Tongue (tissue), 3 donors: ENCODE results near the gene INF2. TPM values are rescaled to one million over a fixed set of nuclear protein-coding genes. Genes with fewer than 3 reads are reported as not detected.

ENCODE experiments used
- DNase-seq: peaks from one replicate; pipeline ENCODE4 v3.0.0-alpha.2; 2015
- small RNA-seq: library from RNA; depleted of rRNA; stranded (forward); fragments of <200 nt; gene quantifications from one replicate; pipeline ENCODE3, GENCODE V24; 2014; ENCODE audit warnings: low replicate concordance
- total RNA-seq: library from RNA; depleted of rRNA; stranded (reverse); fragments of >200 nt; gene quantifications from one replicate; pipeline ENCODE4 v1.2.3, GENCODE V29; 2014

Gene INF2
- total RNA-seq, 1 donor from 2014 or later, result 39.3 TPM

DNA sequence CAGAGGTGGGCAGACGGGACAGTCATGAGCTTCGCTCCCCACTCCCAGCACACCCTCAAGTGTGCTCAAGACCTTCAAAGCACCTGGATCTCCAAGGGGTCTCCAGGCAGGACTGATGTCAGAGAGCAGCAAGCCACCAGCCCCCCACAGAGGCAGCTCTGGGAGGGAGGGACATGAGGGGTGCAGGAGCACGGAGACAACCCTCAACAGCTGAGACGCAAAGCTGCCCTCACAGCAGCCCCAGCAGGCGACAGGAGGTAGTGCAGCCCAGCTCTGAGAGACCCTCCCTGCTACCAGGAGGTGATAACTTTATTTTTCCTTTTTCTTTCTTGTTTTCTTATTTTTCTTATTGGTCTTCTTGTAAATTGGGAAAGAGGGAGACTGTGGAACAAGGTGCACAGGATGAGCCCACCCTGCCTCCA, 81.4 kb downstream of the INF2 start:
- no peak for DNase-seq

DNA sequence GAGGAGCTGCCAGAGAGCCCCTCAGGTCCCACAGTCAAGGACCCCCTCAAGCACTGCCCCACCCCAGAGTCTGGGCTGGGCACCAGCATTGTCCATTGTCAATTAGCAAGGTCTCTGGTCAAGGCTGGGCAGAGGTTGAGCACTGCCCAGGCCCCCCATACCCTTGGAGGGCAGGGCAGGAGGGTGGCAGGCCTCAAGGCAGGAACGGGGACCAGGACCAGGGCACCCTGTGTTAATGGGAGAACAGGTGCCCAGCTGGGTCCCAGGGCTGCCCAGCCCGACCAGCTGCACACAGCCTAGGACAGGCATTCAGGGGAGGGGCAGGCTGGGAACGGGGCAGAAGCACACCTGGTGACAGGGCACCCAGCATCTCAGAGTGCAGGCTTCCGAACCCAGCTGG, 82.0 kb downstream of the INF2 start:
- DNase-seq, result no peak

Small RNA genes within 50 kb of the gene (small RNA-seq; reads per million reads assigned to genes)
- gene MIR4710, result not detected

Other genes with a start within 250 kb of the INF2 start
- 3.3 TPM for gene C14orf180, start 109.9 kb upstream of the INF2 start, total RNA-seq
- 0.72 TPM for gene TMEM179, start 84.8 kb upstream of the INF2 start, total RNA-seq
- 98.8 TPM for gene ADSS1, start 34.6 kb downstream of the INF2 start, total RNA-seq
- 223 TPM for gene SIVA1, start 63.5 kb downstream of the INF2 start, total RNA-seq
- 198 TPM for gene AKT1, start 106.1 kb downstream of the INF2 start, total RNA-seq
- gene ZBTB42, start 111.5 kb downstream of the INF2 start, total RNA-seq, result 11.3 TPM
- 5.7 TPM for gene CEP170B, start 175.7 kb downstream of the INF2 start, total RNA-seq
- gene PLD4, start 235.3 kb downstream of the INF2 start, total RNA-seq, result 7.7 TPM